Measurements from ENCODE around the gene SPRY2.

GRCh38 chr13:80306337-80306972 is 34.5 kb downstream of the SPRY2 start:
- TF ChIP-seq CTCF (IDR thresholded peaks at IDR 0.05) (no peak), EP300 (IDR thresholded peaks at IDR 0.05) (no peak), POLR2AphosphoS5 (IDR thresholded peaks at IDR 0.05) (no peak)

All from stomach (tissue), 4 donors.